Measurements from ENCODE around the gene DSTN. TPM values are rescaled to one million over a fixed set of nuclear protein-coding genes. Genes with fewer than 3 reads are reported as not detected.

The DSTN gene
- total RNA-seq, 1 experiment from 2014 or later, result 202 TPM

GRCh38 chr20:17537959-17538358 lies 31.9 kb upstream of the DSTN start:
- no peaks in the 10 kb centered on the region for H3K27me3 ChIP-seq (ENCODE audit: insufficient read depth, low read length)

GRCh38 chr20:17538517-17539170 lies 31.2 kb upstream of the DSTN start:
- Histone ChIP-seq H3K79me2 (ENCODE audit: insufficient read depth, low read length) (no peaks in the 10 kb centered on the region), H4K20me1 (ENCODE audit: insufficient read depth) (no peaks in the 10 kb centered on the region), H3K27ac (ENCODE audit: low read depth, low read length) (peak overlapping the region; percentile 6; the same call in 1 of the 2 replicates), H3K36me3 (ENCODE audit: control insufficient read depth in 1 of 2, insufficient read depth in 2 of 2, low read length in 2 of 2) (no peaks in the 10 kb centered on the region), H3K4me2 (ENCODE audit: low read length) (peak overlapping the region; percentile 51), H3K27me3 (ENCODE audit: insufficient read depth, low read length) (no peaks in the 10 kb centered on the region), H2AFZ (ENCODE audit: low read depth, low read length, poor library complexity, severe bottlenecking) (no peak overlapping the region), H3K4me1 (ENCODE audit: control insufficient read depth in 1 of 2, insufficient read depth in 2 of 2, low read length in 2 of 2) (peaks cover 25 to 36% of the 10 kb centered on the region in 2 experiments), H3K9me2 (ENCODE audit: insufficient read depth) (no peaks in the 10 kb centered on the region), H3K4me3 (replicated peaks in 1 of 2; ENCODE audit: low read depth in 1 of 2, low read length in 2 of 2) (no peak overlapping the region), H3K9ac (ENCODE audit: low read length) (no peak overlapping the region), H3K9me3 (ENCODE audit: control insufficient read depth in 1 of 2, insufficient read depth in 1 of 2, low read depth in 1 of 2, low read length in 2 of 2) (no peaks in the 10 kb centered on the region)
- POLR2A ChIA-PET, result no interaction called here
- ATAC-seq (peak; percentile 58), DNase-seq (ENCODE audit: low read depth, low spot score) (no peak)
- CTCF ChIA-PET, result interaction anchor here (1.2 kb wide), 1 partner anchor 116 kb away, joined by 4 read pairs; no protein-coding TSS in a partner anchor
- no TSS peak for BruUV-seq (replicated peaks)
- RAD21 ChIA-PET (ENCODE audit: low non-redundant PET in 1 of 2, low total read pairs in 2 of 2, uncharacterized antibody in 2 of 2, unreplicated experiment in 2 of 2), result no interaction called here
- intact Hi-C loops (cut with micrococcal nuclease), result loop anchor here (5.0 to 10.0 kb wide), 2 partner anchors 399 to 456 kb away; no protein-coding TSS in a partner anchor
- TF ChIP-seq RAD21 (IDR thresholded peaks at IDR 0.05; ENCODE audit: low read depth), result 0 out of 2 replicates have a peak, but pooled peaks have one; percentile 16
- no peak for TF ChIP-seq ELF1 (IDR thresholded peaks at IDR 0.05; ENCODE audit: borderline replicate concordance, low read depth)
- 0 out of 2 replicates have a peak, but pooled peaks have one; percentile 27 for TF ChIP-seq SP1 (IDR thresholded peaks at IDR 0.05; ENCODE audit: low read depth)
- TF ChIP-seq ZBTB33 (IDR thresholded peaks at IDR 0.05; ENCODE audit: extremely low read depth, insufficient replicate concordance, low read length), result no peak
- no peak for TF ChIP-seq POLR2A (IDR thresholded peaks at IDR 0.05; ENCODE audit: borderline replicate concordance, extremely low read depth, insufficient read depth, insufficient read length)
- no peak for TF ChIP-seq CTCF (IDR thresholded peaks at IDR 0.05 in 2 of 3, conservative IDR thresholded peaks at IDR 0.05 in 1 of 3; ENCODE audit: borderline replicate concordance in 1 of 3, insufficient read depth in 1 of 3, low read depth in 2 of 3, low read length in 2 of 3)

More at GRCh38 chr20:17537959-17538358, 31.9 kb upstream of the DSTN start:
- POLR2A ChIA-PET, result no interaction called here
- Histone ChIP-seq H3K4me1 (ENCODE audit: control insufficient read depth in 1 of 2, insufficient read depth in 2 of 2, low read length in 2 of 2) (peaks cover 31 to 42% of the 10 kb centered on the region in 2 experiments), H3K27ac (ENCODE audit: low read depth, low read length) (no peak overlapping the region), H3K36me3 (ENCODE audit: control insufficient read depth in 1 of 2, insufficient read depth in 2 of 2, low read length in 2 of 2) (no peaks in the 10 kb centered on the region), H3K9ac (ENCODE audit: low read length) (no peak overlapping the region), H3K4me2 (ENCODE audit: low read length) (no peak overlapping the region), H4K20me1 (ENCODE audit: insufficient read depth) (no peaks in the 10 kb centered on the region), H3K4me3 (replicated peaks in 1 of 2; ENCODE audit: low read depth in 1 of 2, low read length in 2 of 2) (no peak overlapping the region), H2AFZ (ENCODE audit: low read depth, low read length, poor library complexity, severe bottlenecking) (no peak overlapping the region), H3K9me2 (ENCODE audit: insufficient read depth) (no peaks in the 10 kb centered on the region), H3K9me3 (ENCODE audit: control insufficient read depth in 1 of 2, insufficient read depth in 1 of 2, low read depth in 1 of 2, low read length in 2 of 2) (no peaks in the 10 kb centered on the region), H3K79me2 (ENCODE audit: insufficient read depth, low read length) (no peaks in the 10 kb centered on the region)
- BruUV-seq (replicated peaks), result no TSS peak
- RAD21 ChIA-PET (ENCODE audit: low non-redundant PET in 1 of 2, low total read pairs in 2 of 2, uncharacterized antibody in 2 of 2, unreplicated experiment in 2 of 2), result no interaction called here
- TF ChIP-seq SP1 (IDR thresholded peaks at IDR 0.05; ENCODE audit: low read depth) (no peak), EZH2phosphoT487 (IDR thresholded peaks at IDR 0.05; ENCODE audit: borderline replicate concordance) (no peak), TCF7L2 (IDR thresholded peaks at IDR 0.05; ENCODE audit: borderline replicate concordance, extremely low read depth, insufficient read depth, insufficient read length) (no peak), FOSL1 (IDR thresholded peaks at IDR 0.05; ENCODE audit: low read depth) (no peak), ATF3 (IDR thresholded peaks at IDR 0.05) (no peak)
- no peak for ATAC-seq
- CTCF ChIA-PET, result no interaction called here
- intact Hi-C loops (cut with micrococcal nuclease), result loop anchor here (1.0 to 10.0 kb wide), 4 partner anchors 31 to 457 kb away; no protein-coding TSS in a partner anchor
- no peak for DNase-seq (ENCODE audit: low read depth, low spot score)
